ENCODE measurements around the gene PRMT7. TPM values are rescaled to one million over a fixed set of nuclear protein-coding genes. Genes with fewer than 3 reads are reported as not detected.

PRMT7 gene
- total RNA-seq, 1 donor, result 42.7 TPM

- DNase-seq (ENCODE audit: low read depth), result no peak
- H3K4me3 ChIP-seq (ENCODE audit: low read depth, low read length), result no peak overlapping the region
- no peak for TF ChIP-seq CTCF (IDR thresholded peaks at IDR 0.05; ENCODE audit: insufficient read depth, low read depth, low read length)
Observed at GRCh38 chr16:68383858-68384257, 73.0 kb downstream of the PRMT7 start.

GRCh38 chr16:68384288-68385161 is 73.7 kb downstream of the PRMT7 start:
- DNase-seq (ENCODE audit: low read depth), result no peak
- TF ChIP-seq CTCF (IDR thresholded peaks at IDR 0.05; ENCODE audit: insufficient read depth, low read depth, low read length), result no peak

GRCh38 chr16:68385371-68385770 is 74.6 kb downstream of the PRMT7 start:
- no peak for TF ChIP-seq CTCF (IDR thresholded peaks at IDR 0.05; ENCODE audit: insufficient read depth, low read depth, low read length)
- no peak for DNase-seq (ENCODE audit: low read depth)
- H3K4me3 ChIP-seq (ENCODE audit: low read depth, low read length), result no peak overlapping the region

More at GRCh38 chr16:68384288-68385161, 73.7 kb downstream of the PRMT7 start:
- no peak overlapping the region for H3K4me3 ChIP-seq (ENCODE audit: low read depth, low read length)

- TF ChIP-seq CTCF (IDR thresholded peaks at IDR 0.05; ENCODE audit: insufficient read depth, low read depth, low read length), result no peak
- no peak overlapping the region for H3K4me3 ChIP-seq (ENCODE audit: low read depth, low read length)
- DNase-seq (ENCODE audit: low read depth), result no peak
Observed at GRCh38 chr16:68386628-68387027, 75.8 kb downstream of the PRMT7 start.

- DNase-seq (ENCODE audit: low read depth), result no peak
- TF ChIP-seq CTCF (IDR thresholded peaks at IDR 0.05; ENCODE audit: insufficient read depth, low read depth, low read length), result no peak
- H3K4me3 ChIP-seq (ENCODE audit: low read depth, low read length), result no peak overlapping the region
Observed at GRCh38 chr16:68387301-68387700, 76.5 kb downstream of the PRMT7 start.

GRCh38 chr16:68388124-68388523 is 77.3 kb downstream of the PRMT7 start:
- no peak overlapping the region for H3K4me3 ChIP-seq (ENCODE audit: low read depth, low read length)
- DNase-seq (ENCODE audit: low read depth), result no peak
- no peak for TF ChIP-seq CTCF (IDR thresholded peaks at IDR 0.05; ENCODE audit: insufficient read depth, low read depth, low read length)
